ENCODE measurements around the gene SLC2A13. TPM values are rescaled to one million over a fixed set of nuclear protein-coding genes. Genes with fewer than 3 reads are reported as not detected.

The SLC2A13 gene
- total RNA-seq, 1 experiment from 2014 or later, result 7.0 TPM

DNA sequence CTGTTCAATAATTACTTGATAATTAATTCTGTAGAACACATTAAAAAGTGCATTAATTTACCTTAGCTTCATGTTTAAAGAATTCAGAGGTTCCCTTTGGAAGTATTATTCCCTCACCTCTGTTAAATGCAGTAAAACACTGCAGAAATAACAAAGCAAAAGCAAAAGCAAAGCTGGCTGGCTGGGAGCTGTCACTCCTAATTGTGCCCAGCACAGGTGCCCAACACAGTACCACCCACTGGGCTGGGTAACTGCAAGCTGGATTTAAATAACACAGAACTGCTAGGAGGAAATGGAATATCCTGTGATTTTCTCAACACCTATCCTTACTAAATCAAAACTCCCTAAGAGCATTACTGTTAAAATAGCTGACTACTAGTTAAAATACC lies 72.6 kb downstream of the SLC2A13 start:
- H3K36me3 Mint-ChIP-seq (ENCODE audit: insufficient read depth in 1 of 3, low read depth in 3 of 3), result peaks cover 0 to 2% (median under 1%) of the 10 kb centered on the region in 3 experiments; a peak in 1 of 7 replicates
- no peak overlapping the region for H3K9ac ChIP-seq (ENCODE audit: extremely low read depth, insufficient read length, low read length)
- no peaks in the 10 kb centered on the region for H3K9me3 ChIP-seq (ENCODE audit: control insufficient read depth, low read depth, low read length)
- H3K27ac Mint-ChIP-seq, result peak overlapping the region in 1 of 3 experiments; percentile 91; a peak in 2 of 7 replicates
- no peak overlapping the region for H3K56ac ChIP-seq (ENCODE audit: insufficient read length, low read depth, low read length)
- H3K27ac ChIP-seq (ENCODE audit: insufficient read length, low read depth, low read length), result no peak overlapping the region
- H3K4me3 Mint-ChIP-seq, result no peak overlapping the region; a peak in 1 of 5 replicates
- no peak overlapping the region for H3K18ac ChIP-seq (ENCODE audit: insufficient read length, low read depth, low read length)
- peaks cover 39% of the 10 kb centered on the region in 2 experiments for H3K4me1 Mint-ChIP-seq
- H3K23me2 ChIP-seq (ENCODE audit: insufficient read length, low read depth, low read length, poor library complexity, severe bottlenecking), result no peaks in the 10 kb centered on the region
- H2AFZ ChIP-seq (ENCODE audit: low read length), result no peak overlapping the region
- no peaks in the 10 kb centered on the region for H4K20me1 ChIP-seq (ENCODE audit: control insufficient read depth, insufficient read depth, insufficient read length)
- DNase-seq, result no peak
- H3K27me3 Mint-ChIP-seq (ENCODE audit: low read depth), result no peaks in the 10 kb centered on the region
- H3K27me3 ChIP-seq (ENCODE audit: insufficient read depth, low read length), result no peaks in the 10 kb centered on the region
- no peak overlapping the region for H4K91ac ChIP-seq (ENCODE audit: insufficient read length, low read depth, low read length)
- H2BK5ac ChIP-seq (ENCODE audit: insufficient read length, low read length), result no peak overlapping the region
- H2AK5ac ChIP-seq (ENCODE audit: insufficient read length, low read length), result no peak overlapping the region
- H4K8ac ChIP-seq (replicated peaks; ENCODE audit: insufficient read length, low read depth, low read length), result no peak overlapping the region
- H3K79me2 ChIP-seq (ENCODE audit: insufficient read depth, low read length), result no peaks in the 10 kb centered on the region
- TF ChIP-seq, protein P1, sequence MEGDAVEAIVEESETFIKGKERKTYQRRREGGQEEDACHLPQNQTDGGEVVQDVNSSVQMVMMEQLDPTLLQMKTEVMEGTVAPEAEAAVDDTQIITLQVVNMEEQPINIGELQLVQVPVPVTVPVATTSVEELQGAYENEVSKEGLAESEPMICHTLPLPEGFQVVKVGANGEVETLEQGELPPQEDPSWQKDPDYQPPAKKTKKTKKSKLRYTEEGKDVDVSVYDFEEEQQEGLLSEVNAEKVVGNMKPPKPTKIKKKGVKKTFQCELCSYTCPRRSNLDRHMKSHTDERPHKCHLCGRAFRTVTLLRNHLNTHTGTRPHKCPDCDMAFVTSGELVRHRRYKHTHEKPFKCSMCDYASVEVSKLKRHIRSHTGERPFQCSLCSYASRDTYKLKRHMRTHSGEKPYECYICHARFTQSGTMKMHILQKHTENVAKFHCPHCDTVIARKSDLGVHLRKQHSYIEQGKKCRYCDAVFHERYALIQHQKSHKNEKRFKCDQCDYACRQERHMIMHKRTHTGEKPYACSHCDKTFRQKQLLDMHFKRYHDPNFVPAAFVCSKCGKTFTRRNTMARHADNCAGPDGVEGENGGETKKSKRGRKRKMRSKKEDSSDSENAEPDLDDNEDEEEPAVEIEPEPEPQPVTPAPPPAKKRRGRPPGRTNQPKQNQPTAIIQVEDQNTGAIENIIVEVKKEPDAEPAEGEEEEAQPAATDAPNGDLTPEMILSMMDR (conservative IDR thresholded peaks at IDR 0.05), result no peak
- no peaks in the 10 kb centered on the region for H3K9me3 Mint-ChIP-seq
- H3T11ph ChIP-seq (ENCODE audit: low read length), result no peak overlapping the region
- no peak overlapping the region for H3K14ac ChIP-seq (ENCODE audit: insufficient read depth, low read length)
- peaks cover 7% of the 10 kb centered on the region; the same call in 1 of the 2 replicates for H3K4me1 ChIP-seq (ENCODE audit: insufficient read depth, low read length)
- no peaks in the 10 kb centered on the region for H3K79me1 ChIP-seq (ENCODE audit: insufficient read depth, low read depth, low read length, poor library complexity, severe bottlenecking)
- H2BK12ac ChIP-seq (ENCODE audit: insufficient read length, low read depth, low read length), result no peak overlapping the region
- H3K23ac ChIP-seq (ENCODE audit: insufficient read length, low read depth, low read length), result no peak overlapping the region
- H4K5ac ChIP-seq (ENCODE audit: insufficient read length, low read depth, low read length), result no peak overlapping the region
- H2BK15ac ChIP-seq (ENCODE audit: low read depth, low read length), result no peak overlapping the region
- no peak overlapping the region for H3K4me2 ChIP-seq (ENCODE audit: insufficient read depth, insufficient read length, low read length)
- no peak overlapping the region for H2BK120ac ChIP-seq (ENCODE audit: low read depth, low read length, poor library complexity, severe bottlenecking)
- H3K4ac ChIP-seq (ENCODE audit: low read depth, low read length), result no peak overlapping the region
- no peak overlapping the region for H2BK20ac ChIP-seq (ENCODE audit: low read depth, low read length, poor library complexity, severe bottlenecking)
